ENCODE results near the gene CAMK2D.

The CAMK2D gene

DNA sequence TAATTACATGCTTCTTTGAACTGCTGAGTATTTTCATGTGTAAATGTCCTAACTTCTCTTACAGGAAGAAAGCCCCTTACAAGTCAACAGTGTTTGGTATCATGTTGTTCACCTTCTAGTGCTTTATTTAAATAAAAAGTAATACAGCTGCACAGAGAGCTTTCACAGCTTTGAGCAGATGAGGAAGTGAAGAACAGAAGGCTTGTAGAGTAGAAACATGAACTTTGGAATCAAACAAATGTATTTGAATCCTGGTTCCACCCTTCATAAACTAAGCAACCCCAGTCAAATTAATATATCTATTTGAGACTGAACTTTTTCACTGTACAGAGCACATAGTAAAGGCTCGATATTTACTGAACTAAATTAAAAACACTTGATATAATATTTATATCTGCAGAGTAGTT is 120.5 kb downstream of the CAMK2D start:
- no peak for DNase-seq (ENCODE audit: low read depth in 2 of 2, low spot score in 1 of 2)

- DNase-seq (ENCODE audit: low read depth in 2 of 2, low spot score in 1 of 2): no peak
Observed at GRCh38 chr4:113639326-113639725, 122.2 kb downstream of the CAMK2D start.

DNA sequence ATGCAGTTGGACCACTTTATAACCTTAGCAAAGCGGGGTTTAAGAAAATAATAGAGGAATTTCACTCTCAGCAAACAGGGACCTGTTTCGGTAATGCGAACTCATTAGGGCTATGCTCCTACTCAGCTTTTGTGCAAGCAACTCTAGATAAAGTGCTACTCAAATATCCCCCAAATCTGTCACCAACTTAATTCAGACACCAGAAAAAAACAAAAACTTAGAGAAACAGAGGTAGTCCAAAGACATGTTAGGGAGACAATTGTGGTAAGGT is 123.0 kb downstream of the CAMK2D start:
- no peak for DNase-seq (ENCODE audit: low read depth in 2 of 2, low spot score in 1 of 2)

GRCh38 chr4:113637823-113638561 is 123.5 kb downstream of the CAMK2D start:
- no peak for DNase-seq (ENCODE audit: low read depth in 2 of 2, low spot score in 1 of 2)

DNA sequence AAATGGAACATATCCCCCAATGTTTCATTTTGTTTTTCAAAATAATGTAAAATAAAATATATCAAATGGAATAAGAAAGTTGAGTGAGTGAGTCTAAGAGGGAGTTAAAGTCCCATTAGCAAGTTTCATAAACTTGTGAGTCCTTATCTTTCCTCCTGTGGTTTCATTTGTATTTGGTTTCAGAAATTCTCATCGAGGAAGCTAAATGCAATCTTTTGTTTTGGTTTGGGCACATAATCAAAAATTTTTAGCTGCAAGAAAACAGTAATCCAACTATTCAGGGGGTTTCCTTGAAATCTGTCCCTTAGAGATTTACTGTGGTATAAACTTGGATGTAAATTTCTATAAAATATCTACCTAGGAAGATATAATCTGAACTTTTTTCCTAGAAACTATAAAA is 124.2 kb downstream of the CAMK2D start:
- DNase-seq (ENCODE audit: low read depth in 2 of 2, low spot score in 1 of 2): no peak

DNA sequence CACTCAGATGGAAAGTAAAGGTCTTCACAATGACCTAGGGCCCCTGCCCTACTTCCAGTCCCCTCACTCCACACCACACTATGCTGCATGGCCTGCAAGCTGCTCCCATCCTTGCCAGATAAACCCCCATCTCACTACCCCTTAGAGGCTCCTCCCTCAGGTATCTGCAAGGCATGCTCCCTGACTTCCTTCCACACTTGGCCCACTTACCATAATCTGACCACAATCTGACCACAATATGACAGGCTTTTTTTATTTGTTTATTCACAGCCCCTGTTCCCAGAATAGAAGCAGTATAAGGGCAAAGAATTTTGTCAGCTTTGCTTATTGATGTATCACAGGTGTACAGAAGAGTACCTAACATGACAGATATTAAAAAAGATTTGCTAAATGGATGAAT is 124.7 kb downstream of the CAMK2D start:
- no peak for DNase-seq (ENCODE audit: low read depth in 2 of 2, low spot score in 1 of 2)

DNA sequence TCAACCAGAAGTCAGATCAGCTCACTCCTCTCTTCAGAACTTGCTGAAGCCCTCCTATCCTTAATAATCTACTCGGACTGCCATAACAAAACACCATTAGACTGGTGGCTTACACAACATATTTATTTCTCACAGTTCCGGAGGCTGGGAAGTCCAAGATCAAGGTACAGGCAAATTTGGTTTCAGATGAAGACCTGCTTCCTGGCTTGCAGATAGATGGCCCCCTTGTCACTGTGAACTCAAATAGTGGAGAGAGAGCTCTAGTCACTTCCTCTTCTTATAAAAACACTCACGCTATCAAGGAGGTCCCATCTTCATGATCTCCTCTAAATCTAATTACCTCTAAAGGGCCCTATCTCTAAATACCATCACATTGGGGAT is 125.1 kb downstream of the CAMK2D start:
- DNase-seq (ENCODE audit: low read depth in 2 of 2, low spot score in 1 of 2): no peak

DNA sequence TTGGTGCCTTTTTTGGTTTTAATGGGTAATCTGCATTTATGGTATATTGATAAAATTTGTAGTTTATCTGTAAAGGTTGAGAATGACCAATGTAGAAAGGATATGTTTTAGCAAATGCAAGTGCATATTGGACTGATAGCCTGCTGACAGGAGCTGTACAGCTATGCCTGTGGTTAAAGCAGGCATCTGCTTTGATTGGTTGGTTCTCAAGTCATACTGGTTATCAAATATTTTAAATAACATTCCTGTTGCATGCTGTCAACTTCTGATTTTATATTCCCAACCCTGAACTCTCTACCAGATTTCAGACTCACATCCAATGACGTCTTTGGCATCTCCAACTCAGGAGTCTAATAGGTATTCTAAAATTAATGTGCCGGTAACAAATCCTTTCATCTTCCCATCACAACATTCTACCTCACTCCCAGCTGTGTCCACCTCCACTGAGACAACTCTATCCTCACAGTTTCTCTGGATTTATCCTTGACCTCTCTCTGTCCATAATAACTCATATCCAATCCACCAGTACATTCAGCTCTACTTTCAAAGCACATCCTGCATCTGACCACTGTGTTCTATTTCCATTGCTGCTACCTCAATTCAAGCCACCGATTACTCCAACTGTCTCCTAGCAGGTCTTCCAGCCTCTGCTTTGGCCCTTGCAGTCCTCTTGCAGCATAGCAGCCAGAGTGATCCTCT is 125.7 kb downstream of the CAMK2D start:
- DNase-seq (ENCODE audit: low read depth in 2 of 2, low spot score in 1 of 2): no peak

DNA sequence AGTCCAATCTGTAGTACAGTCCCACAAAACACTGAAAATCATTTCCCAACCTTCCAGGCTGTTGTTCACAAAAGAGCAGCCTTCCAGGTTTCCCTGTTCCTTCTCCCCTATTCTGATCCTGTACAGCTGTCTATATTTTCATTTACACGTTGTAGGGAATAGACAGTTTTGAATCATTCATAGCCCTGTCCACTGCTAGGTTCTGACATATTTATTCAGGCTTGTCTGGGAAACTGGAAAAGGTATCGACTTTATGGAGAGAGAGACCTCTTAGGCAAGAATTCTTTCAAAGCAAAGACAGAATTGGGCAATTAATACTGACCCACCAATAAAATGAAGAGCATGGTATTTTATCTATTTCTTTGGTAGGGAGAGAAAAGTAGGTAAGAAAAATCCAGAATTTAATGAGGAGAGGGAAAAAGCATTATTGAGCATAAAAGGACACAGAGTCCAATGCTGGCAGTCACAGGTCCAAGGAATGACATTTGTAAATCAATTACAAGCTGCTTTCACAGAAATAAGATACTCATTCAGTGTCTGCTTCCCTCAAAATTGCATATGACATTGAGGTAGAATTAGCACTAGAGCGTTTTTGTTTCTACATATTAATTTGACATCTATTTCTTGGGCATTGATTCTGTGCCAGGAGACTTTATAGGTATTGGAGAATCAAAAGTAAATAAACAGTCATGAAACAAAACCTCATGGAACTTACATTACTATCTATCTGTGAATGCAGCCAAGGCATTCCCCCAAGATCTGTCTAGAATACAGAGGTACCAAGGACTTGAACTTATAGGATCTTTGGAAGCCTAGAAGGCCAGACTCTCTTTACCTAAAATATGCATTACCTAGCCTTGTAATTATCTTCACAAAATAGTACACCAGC is 127.2 kb downstream of the CAMK2D start:
- no peak for DNase-seq (ENCODE audit: low read depth in 2 of 2, low spot score in 1 of 2)

DNA sequence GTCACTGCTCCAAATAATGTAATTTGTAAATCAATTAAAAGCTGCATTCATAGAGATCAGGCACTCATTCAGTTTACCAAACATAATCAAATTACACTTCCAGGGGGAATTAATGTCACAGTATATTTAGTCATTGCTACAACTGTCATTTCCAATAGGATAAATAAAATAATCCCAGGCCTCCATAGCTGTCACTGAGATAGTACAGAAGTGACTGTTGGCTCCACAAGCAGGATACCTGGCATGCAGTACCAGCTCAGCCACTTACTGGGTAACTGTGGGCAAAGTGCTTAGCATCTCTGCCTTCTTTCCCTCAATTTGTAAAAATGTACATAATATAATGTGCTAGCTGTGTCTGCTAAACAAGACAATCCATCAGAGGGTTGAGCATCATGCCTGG is 128.1 kb downstream of the CAMK2D start:
- DNase-seq (ENCODE audit: low read depth in 2 of 2, low spot score in 1 of 2): no peak

DNA sequence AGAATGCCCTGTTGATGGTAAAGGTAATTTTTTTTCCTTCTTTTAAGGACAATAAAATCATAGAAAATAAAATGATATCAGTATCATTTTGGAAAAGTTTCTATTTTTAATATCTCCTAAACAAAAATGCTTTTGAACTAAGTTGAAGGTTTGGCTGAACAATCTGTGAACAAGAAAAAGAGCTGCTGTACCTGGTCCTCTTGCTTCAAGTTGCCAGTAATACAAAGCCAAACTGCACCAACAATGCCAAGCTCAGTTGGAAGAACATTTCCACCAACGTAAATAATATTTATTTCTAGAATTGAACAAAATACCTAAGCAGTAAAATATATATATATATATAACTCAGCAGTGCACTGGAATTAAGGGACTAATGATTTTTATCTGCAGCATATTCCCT is 132.8 kb downstream of the CAMK2D start:
- DNase-seq (ENCODE audit: low read depth in 2 of 2, low spot score in 1 of 2): no peak

DNA sequence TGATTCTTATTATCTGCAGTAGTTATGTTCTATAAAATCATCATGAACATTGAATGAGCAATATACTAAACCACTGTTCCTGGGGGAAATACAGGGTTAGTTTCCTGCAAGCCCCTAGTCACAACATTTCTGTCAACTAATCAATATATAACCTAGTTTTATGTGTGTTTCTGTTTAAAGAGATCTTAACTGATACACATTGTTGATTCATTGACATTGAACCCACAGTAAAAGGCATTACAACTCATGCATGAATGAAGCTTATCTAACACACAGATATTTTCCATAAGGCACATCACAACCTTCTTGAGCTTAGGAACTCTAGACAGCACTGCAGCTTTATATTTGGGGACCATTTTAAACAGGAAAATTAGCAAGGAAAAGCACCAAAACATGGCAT is 134.2 kb downstream of the CAMK2D start:
- no peak for DNase-seq (ENCODE audit: low read depth in 2 of 2, low spot score in 1 of 2)

GRCh38 chr4:113625902-113626301 is 135.6 kb downstream of the CAMK2D start:
- DNase-seq (ENCODE audit: low read depth in 2 of 2, low spot score in 1 of 2): no peak

GRCh38 chr4:113623274-113623894 is 138.2 kb downstream of the CAMK2D start:
- DNase-seq (ENCODE audit: low read depth in 2 of 2, low spot score in 1 of 2): no peak

DNA sequence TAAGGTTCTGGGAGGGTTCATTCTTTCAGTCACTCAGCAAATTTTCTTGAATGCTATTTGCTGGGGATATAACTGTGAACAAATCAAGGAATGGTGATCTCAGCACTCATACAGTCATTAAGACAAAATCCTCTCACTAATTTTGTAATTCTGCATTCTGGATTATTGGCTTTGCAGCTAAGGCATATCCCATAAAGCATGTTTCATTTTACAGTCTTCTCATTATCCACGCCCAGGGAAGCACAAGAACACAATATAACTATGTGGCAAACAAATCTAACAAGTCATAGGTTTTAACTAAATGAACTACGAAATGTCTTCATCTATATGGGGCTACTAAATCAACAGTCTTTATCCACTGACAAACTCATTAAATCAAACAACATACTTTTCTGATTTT is 139.9 kb downstream of the CAMK2D start:
- DNase-seq (ENCODE audit: low read depth in 2 of 2, low spot score in 1 of 2): no peak

DNA sequence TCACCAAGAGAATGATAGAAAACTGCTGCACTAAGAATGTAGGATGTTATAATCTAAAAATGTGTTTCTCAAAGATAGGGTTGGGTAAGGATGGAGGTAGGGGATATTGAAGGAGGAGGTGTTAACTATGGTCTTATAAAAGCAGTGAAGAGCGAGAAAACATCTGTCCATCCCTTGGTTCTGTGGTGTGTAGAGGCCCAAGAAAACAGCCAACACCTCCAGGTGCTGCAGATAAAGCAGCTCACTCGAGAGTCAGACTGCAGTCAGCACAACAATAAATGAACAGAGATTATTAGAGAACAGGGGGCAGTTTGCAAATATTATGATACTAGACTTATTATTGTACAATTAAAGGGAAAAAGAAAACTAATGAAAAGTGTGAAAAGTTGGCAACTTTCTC is 141.5 kb downstream of the CAMK2D start:
- no peak for DNase-seq (ENCODE audit: low read depth in 2 of 2, low spot score in 1 of 2)

DNA sequence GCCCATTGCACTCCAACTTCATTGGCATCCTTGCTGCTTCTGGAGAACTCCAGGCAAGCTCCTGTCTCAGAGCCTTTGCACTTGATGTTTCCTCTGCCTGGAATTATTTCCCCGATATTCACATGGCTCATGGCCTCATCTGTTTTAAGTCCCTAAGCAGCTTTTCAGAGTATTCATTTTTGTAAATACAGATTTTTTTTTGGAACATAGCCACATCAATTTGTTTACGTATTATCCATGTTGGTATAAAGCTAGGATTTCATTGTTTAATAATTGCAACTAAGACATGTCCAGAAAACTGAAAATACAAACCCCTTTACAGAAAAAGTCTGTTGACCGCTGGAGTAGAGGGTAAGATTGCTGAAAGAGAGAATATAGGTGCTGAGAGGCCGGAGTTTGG is 142.0 kb downstream of the CAMK2D start:
- no peak for DNase-seq (ENCODE audit: low read depth in 2 of 2, low spot score in 1 of 2)

DNA sequence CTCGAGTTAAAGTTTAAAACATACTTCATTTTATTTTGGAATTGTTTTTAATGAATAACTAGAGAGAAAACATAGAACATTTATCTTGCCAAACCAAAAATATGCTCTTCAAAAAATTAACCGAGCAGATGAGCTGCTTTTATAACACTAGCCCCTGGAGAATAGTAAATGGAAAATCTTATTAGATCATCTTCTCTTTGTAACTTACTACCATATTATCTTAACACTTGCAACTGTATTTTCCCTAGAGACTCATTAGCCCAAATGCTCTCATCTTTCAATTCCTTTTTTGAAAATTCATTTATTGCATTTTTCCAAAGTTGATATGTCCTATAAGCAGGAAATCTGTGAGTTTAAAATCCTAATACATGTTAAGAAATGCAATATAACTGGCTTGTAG is 143.3 kb downstream of the CAMK2D start:
- DNase-seq (ENCODE audit: low read depth in 2 of 2, low spot score in 1 of 2): no peak

DNA sequence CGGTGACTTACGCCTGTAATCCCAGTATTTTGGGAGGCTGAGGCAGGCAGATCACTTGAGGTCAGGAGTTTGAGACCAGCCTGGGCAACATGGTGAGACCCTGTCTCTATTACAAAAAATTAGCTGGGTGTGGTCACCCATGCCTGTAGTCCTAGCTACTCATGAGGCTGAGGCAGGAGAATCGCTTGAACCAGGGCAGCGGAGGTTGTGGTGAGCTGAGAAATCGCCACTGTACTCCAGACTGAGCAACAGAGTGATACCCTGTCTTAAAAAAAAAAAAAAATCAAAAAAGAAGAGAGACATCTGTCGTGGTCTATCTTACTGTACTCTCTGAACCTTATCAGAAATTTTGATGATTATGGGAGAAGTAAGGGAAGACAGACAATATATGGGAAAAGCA is 144.3 kb downstream of the CAMK2D start:
- DNase-seq (ENCODE audit: low read depth in 2 of 2, low spot score in 1 of 2): no peak

GRCh38 chr4:113616443-113616842 is 145.1 kb downstream of the CAMK2D start:
- no peak for DNase-seq (ENCODE audit: low read depth in 2 of 2, low spot score in 1 of 2)

DNA sequence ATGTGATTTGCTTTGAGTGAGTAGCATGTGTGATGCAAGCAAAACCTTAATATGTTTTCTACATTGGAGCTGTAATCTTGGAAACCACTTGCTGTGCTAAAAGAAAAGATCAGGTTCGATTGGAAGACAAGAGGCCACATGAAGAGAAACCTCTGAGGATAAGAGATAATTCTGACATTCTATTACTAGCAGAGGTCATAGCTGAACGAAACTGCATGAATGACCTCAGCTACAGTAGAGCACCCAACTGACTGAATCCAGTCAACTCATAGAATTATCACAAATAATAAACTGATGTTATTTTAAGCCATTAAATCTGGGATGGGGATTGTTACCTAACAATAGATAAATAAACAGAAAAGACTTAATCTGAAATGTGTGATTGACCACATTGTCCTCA is 147.1 kb downstream of the CAMK2D start:
- no peak for DNase-seq (ENCODE audit: low read depth in 2 of 2, low spot score in 1 of 2)

DNA sequence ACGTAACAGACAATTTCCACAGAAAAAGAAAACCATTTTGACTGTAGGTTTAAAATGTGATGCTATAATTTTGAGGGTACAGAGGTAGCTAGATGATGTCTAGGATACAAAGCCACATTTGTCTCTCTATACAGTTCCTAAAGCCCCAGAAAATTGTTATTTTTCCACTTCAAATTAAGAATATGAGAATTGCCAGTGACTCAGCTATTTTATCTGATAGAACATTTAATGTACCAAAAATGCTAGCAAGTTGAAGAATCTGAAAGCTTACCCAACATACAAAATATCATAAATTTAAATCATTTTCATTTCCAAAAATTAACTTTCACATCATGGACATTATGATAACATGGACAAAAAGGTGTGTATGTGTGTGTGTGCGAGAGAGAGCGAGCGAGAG is 148.0 kb downstream of the CAMK2D start:
- no peak for DNase-seq (ENCODE audit: low read depth in 2 of 2, low spot score in 1 of 2)

Data from stimulated activated CD8-positive, alpha-beta memory T cell treated with anti-CD3 and anti-CD28 coated beads, Interleukin-4, amount 100 ng/mL, for 1 hour (primary cell).